ENCODE data around the gene SLAMF1.

The SLAMF1 gene

DNA sequence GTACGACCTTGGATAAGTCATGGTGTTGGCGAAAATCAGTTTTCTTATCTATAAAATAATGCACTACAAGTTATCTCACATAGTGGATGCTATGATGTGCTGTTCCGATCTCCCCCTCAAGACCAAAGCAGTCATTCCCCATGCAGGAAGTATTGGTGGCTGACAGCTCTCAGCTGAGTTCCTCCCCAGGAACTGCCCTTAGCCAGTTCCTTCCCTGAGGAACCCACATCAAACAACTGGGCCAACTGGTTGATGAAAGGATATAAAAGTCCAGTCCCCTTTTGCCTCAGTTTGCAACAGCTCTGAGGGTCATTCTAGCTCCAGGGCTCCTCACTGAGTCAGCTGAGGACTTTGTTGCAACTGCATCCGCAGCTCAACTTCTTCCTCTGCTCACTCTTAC is 16.1 kb upstream of the SLAMF1 start:
- H3K4me2 ChIP-seq = no peak overlapping the region

DNA sequence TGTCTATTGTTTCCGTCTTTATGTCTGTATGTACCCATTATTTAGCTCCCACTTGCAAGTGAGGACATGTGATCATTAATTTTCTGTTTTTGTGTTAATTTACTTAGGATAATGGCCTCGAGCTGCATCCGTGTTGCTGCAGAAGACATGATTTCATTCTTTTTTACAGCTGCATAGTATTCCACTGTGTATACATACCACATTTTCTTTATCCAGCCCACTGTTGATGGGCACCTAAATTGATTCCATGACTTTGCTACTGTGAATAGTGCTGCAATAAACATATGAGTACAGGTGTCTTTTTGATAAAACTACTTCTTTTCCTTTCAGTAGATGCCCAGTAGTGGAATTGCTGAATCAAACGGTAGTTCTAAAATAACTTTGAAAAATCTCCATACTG is 12.7 kb upstream of the SLAMF1 start:
- TF ChIP-seq, protein P1, sequence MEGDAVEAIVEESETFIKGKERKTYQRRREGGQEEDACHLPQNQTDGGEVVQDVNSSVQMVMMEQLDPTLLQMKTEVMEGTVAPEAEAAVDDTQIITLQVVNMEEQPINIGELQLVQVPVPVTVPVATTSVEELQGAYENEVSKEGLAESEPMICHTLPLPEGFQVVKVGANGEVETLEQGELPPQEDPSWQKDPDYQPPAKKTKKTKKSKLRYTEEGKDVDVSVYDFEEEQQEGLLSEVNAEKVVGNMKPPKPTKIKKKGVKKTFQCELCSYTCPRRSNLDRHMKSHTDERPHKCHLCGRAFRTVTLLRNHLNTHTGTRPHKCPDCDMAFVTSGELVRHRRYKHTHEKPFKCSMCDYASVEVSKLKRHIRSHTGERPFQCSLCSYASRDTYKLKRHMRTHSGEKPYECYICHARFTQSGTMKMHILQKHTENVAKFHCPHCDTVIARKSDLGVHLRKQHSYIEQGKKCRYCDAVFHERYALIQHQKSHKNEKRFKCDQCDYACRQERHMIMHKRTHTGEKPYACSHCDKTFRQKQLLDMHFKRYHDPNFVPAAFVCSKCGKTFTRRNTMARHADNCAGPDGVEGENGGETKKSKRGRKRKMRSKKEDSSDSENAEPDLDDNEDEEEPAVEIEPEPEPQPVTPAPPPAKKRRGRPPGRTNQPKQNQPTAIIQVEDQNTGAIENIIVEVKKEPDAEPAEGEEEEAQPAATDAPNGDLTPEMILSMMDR (conservative IDR thresholded peaks at IDR 0.05; ENCODE audit: low read depth, low read length) = no peak
- Histone ChIP-seq H3K79me2 (ENCODE audit: insufficient read depth, low read depth) (no peaks in the 10 kb centered on the region), H3K4me2 (no peak overlapping the region), H3K9ac (no peak overlapping the region), H2AFZ (ENCODE audit: low read depth) (no peak overlapping the region), H3K36me3 (ENCODE audit: insufficient read depth) (no peaks in the 10 kb centered on the region), H3K27me3 (ENCODE audit: insufficient read depth, low read depth) (no peaks in the 10 kb centered on the region), H3K4me3 (IDR thresholded peaks at IDR 0.05; ENCODE audit: insufficient read depth, low read depth, low read length) (no peak overlapping the region), H3K4me1 (ENCODE audit: low read depth, poor library complexity, severe bottlenecking) (no peaks in the 10 kb centered on the region), H4K20me1 (ENCODE audit: insufficient read depth) (no peaks in the 10 kb centered on the region), H3K27ac (no peak overlapping the region)

More for the DNA sequence above, 16.1 kb upstream of the SLAMF1 start:
- Histone ChIP-seq H3K27ac (no peak overlapping the region), H4K20me1 (ENCODE audit: insufficient read depth) (no peaks in the 10 kb centered on the region), H3K27me3 (ENCODE audit: insufficient read depth, low read depth) (no peaks in the 10 kb centered on the region), H3K9ac (no peak overlapping the region), H2AFZ (ENCODE audit: low read depth) (no peak overlapping the region), H3K4me3 (IDR thresholded peaks at IDR 0.05; ENCODE audit: insufficient read depth, low read depth, low read length) (no peak overlapping the region), H3K36me3 (ENCODE audit: insufficient read depth) (no peaks in the 10 kb centered on the region), H3K79me2 (ENCODE audit: insufficient read depth, low read depth) (no peaks in the 10 kb centered on the region), H3K4me1 (ENCODE audit: low read depth, poor library complexity, severe bottlenecking) (peaks cover 5% of the 10 kb centered on the region)
- TF ChIP-seq, protein P1 (conservative IDR thresholded peaks at IDR 0.05; ENCODE audit: low read depth, low read length) = no peak

DNA sequence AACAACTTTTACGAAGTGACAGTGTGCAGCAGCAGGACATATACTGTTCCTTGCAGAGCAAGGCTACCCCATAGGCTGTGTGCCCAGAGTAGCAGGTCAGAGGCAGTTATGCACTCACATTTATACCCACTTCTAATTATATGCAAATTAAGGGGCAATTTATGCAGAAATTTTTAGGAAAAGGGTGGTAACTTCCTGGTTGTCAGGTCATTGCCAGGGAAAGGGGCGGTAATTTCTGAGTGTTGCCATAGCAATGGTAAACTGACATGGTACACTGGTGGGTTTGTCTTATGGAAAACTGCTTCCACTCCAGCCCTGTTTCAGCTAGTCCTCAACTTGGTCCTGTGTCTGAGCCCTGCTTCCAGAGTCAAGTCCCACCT is 12.0 kb upstream of the SLAMF1 start:
- Histone ChIP-seq H3K27me3 (ENCODE audit: insufficient read depth, low read depth) (no peaks in the 10 kb centered on the region), H3K27ac (no peak overlapping the region), H3K36me3 (ENCODE audit: insufficient read depth) (no peaks in the 10 kb centered on the region), H2AFZ (ENCODE audit: low read depth) (no peak overlapping the region), H3K4me2 (no peak overlapping the region), H3K9ac (no peak overlapping the region), H3K79me2 (ENCODE audit: insufficient read depth, low read depth) (no peaks in the 10 kb centered on the region), H3K4me3 (IDR thresholded peaks at IDR 0.05; ENCODE audit: insufficient read depth, low read depth, low read length) (no peak overlapping the region), H4K20me1 (ENCODE audit: insufficient read depth) (no peaks in the 10 kb centered on the region), H3K4me1 (ENCODE audit: low read depth, poor library complexity, severe bottlenecking) (no peaks in the 10 kb centered on the region)
- TF ChIP-seq, protein P1 (conservative IDR thresholded peaks at IDR 0.05; ENCODE audit: low read depth, low read length) = no peak

DNA sequence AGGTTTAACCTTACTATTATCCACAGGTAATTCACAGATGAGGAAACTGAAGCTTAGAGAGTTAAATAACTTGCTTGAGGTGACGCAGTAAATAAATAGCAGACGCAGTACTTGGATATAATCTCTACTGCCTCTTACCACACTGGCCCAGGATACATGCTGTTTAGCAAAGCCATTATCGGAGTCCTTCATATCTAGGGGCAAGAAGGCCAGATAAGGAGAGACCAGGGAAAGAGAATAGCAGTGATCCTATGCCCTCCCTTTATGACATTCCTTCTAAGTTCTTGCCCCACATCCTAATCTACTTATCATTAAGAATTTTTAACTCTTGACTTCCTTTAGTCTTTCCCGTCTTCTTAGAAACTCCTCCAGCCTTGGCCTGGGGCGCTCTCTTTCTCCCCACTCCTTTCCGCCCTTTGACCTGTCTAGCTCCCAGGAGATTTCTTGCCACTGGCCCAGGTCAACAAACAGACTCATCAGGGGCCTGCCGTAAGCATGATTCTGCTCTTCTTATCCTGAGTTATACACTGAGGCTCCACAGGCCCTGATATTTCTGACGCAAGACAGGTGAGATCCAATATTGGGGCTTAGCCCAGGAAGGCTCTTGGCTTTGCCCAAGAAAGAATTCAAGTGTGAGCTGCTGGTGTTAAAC is 11.4 kb upstream of the SLAMF1 start:
- H3K27ac ChIP-seq = no peak overlapping the region
- no peak overlapping the region for H3K9ac ChIP-seq

More for the DNA sequence above, 11.4 kb upstream of the SLAMF1 start:
- Histone ChIP-seq H3K36me3 (ENCODE audit: insufficient read depth) (no peaks in the 10 kb centered on the region), H3K4me3 (IDR thresholded peaks at IDR 0.05; ENCODE audit: insufficient read depth, low read depth, low read length) (no peak overlapping the region), H3K4me1 (ENCODE audit: low read depth, poor library complexity, severe bottlenecking) (no peaks in the 10 kb centered on the region), H4K20me1 (ENCODE audit: insufficient read depth) (no peaks in the 10 kb centered on the region), H3K27me3 (ENCODE audit: insufficient read depth, low read depth) (no peaks in the 10 kb centered on the region), H3K79me2 (ENCODE audit: insufficient read depth, low read depth) (no peaks in the 10 kb centered on the region), H3K4me2 (no peak overlapping the region), H2AFZ (ENCODE audit: low read depth) (no peak overlapping the region)
- TF ChIP-seq, protein P1 (conservative IDR thresholded peaks at IDR 0.05; ENCODE audit: low read depth, low read length) = no peak

Data from KMS-11 (cell line).